Brain pericyte (primary cell): ENCODE measurements around the gene GPBP1.
"Not testable (repeated sequence)": the region's sequence is repeated elsewhere in the genome, so short reads cannot be mapped to it uniquely, and the experiment has no call there.

Experiments used
- DNase-seq: peaks from one replicate; pipeline ENCODE4 v3.0.0-alpha.2; 2012; ENCODE audit warnings: low read depth, low spot score

The GPBP1 gene

GRCh38 chr5:57173319-57174127, at the start of gene GPBP1:
Gene GPBP1, plus strand, starts transcription at chr5:57174059. Its CDS starts 40,072 bp downstream, at chr5:57214131.
- DNase-seq = peak; percentile 97

DNA sequence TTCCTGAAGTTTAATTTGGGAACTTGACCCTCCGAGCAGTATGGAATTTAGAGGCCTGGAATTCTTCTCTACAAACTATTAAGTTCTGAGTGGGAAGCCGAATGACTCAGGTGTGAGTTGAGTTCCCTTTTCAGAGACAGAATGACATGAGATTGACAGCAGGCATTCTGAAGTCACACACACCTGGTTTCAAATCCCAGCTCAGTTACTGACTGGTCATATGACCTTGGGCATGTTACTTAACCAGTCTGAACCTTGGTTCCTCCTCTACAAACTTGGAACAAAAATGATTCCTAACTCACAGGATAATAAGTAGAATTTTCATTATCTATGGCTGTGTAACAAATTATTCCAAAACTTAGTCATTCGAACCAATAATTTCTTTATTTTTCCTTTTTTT, 45.5 kb upstream of the GPBP1 start:
- DNase-seq = no peak

GRCh38 chr5:57133574-57133973, 40.3 kb upstream of the GPBP1 start:
- DNase-seq = no peak

GRCh38 chr5:57137401-57137800, 36.5 kb upstream of the GPBP1 start:
- DNase-seq = no peak

GRCh38 chr5:57152316-57152715, 21.5 kb upstream of the GPBP1 start:
- DNase-seq = no peak

GRCh38 chr5:57155033-57155432, 18.8 kb upstream of the GPBP1 start:
- DNase-seq = no peak

DNA sequence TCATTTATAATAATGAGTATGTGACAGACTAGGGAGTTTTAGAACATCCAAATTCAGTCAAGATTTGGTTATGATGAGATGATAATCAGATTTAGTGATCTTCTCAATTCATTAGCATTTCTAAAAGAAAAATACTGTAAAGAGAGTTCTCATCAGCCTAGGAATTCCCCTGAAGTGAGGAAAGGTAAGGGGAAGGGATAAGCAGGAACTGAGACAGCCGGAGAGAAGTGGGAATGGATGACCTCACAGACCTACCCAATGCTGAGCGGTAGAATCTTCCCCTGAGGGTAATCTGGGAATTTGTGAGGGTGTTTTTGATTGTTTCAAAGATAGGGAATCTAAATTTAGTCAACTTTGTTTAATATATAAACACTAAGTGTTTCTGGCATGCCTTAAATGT, 16.7 kb upstream of the GPBP1 start:
- DNase-seq = no peak

GRCh38 chr5:57157666-57158065, 16.2 kb upstream of the GPBP1 start:
- no peak for DNase-seq

DNA sequence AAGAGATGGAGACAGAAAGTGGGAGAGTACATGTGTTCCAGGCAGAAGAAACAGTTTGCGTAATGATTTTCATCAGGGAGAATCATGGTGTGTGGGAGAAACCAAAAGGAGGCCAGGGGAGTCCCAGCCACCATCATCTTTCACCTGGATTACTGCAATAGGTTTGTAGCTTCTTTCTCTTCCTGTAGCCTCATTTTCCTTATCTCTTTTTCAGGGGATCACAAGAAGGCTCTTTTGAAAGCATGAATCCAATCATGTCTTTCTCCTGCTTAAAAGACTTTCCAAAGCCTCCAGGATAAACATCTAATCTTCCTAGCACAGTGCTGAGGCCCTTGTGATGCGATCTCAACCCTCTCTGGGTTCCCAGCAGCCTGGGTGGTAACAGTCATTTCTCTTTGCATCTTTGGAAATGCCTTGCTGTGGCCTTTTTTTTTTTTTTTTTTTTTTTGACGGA, 10.3 kb upstream of the GPBP1 start:
- no peak for DNase-seq

- DNase-seq = no peak
Observed at GRCh38 chr5:57164124-57164523, 9.7 kb upstream of the GPBP1 start.

DNA sequence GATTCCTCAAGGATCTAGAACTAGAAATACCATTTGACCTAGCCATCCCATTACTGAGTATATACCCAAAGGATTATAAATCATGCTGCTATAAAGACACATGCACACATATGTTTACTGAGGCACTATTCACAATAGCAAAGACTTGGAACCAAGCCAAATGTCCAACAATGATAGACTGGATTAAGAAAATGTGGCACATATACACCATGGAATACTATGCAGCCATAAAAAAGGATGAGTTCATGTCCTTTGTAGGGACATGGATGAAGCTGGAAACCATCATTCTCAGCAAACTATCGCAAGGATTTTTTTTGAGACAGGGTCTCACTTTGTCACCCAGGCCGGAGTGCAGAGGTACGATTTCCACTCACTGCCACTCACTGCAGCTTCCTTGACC, 8.7 kb upstream of the GPBP1 start:
- DNase-seq = not testable (repeated sequence)

DNA sequence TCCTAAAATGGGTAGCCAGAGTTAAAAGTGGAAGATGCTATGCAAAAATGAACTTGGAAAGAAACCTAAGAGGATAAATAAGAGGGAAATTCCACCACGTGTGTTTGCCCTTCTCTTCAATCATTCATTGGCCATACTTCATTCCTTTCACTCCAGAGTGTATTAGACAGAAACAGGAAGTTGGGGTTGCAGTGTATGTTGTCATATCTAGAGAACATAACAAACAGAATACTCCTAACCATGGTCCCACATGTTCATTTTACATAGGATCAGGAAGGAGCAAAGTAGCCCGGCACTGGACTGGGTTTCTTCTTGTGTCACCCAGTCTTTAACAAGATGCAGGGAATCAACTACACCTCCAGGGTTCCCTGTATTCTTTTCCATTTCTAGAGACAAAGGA, 7.6 kb upstream of the GPBP1 start:
- DNase-seq = no peak

- no peak for DNase-seq
Observed at GRCh38 chr5:57167201-57167600, 6.7 kb upstream of the GPBP1 start.

DNA sequence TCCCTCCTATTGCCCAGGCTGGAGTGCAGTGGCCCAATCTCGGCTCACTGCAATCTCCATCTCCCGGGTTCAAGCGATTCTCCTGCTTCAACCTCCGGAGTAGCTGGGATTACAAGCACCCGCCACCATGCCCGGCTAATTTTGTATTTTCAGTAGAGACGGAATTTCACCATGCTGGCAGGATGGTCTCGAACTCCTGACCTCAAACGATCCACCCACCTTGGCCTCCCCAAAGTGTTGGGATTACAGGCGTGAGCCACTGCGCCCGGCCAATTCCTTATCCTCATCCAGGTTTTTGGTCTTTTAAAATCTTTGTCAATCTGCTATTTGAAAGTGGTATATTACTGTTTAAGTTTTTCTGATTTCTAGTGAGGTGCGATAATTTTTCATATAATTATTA, 3.7 kb upstream of the GPBP1 start:
- DNase-seq = not testable (repeated sequence)

GRCh38 chr5:57171816-57172465, 1.9 kb upstream of the GPBP1 start:
- no peak for DNase-seq

- DNase-seq = no peak
Observed at GRCh38 chr5:57172466-57173318, 1.2 kb upstream of the GPBP1 start.

DNA sequence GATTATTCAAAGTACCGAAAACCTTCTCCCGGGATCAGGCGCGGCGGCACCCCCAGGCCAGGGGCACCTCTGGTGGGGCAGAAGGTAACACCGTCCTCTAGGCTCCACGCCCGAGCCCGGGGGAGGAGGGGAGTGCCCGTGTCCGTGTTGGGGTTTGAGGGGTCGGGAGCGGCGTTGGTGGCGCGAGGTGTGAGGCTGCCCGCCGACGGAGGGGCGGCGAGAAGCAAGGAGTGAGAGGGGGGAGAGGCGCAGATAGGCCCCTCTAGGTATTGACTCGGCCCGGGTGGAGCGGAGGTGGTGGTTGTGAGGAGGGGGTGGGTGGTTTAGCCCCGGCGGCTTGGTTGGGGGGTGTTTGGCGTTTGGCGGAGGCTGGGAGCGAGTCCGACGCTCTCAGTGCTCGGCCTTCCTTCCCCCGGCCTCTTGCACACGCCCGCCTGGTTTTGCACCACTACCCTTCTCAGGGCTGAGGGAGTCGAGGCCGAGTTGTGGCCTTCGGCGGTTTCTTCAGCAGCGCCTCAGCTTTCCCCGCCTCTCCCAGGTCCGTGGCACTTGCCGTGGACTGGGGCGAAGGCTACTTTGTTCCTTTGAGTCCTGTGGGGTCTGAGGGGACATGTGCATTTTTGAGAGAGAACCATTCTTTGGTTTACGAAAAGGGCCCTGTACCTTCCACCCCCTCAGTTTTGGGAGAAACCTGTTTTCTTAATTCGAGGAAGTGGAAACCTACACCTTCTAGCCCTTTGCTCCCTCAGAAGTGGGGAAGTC, 450 bp downstream of the GPBP1 start:
- no peak for DNase-seq

GRCh38 chr5:57174890-57175510, 1.1 kb downstream of the GPBP1 start:
- no peak for DNase-seq

DNA sequence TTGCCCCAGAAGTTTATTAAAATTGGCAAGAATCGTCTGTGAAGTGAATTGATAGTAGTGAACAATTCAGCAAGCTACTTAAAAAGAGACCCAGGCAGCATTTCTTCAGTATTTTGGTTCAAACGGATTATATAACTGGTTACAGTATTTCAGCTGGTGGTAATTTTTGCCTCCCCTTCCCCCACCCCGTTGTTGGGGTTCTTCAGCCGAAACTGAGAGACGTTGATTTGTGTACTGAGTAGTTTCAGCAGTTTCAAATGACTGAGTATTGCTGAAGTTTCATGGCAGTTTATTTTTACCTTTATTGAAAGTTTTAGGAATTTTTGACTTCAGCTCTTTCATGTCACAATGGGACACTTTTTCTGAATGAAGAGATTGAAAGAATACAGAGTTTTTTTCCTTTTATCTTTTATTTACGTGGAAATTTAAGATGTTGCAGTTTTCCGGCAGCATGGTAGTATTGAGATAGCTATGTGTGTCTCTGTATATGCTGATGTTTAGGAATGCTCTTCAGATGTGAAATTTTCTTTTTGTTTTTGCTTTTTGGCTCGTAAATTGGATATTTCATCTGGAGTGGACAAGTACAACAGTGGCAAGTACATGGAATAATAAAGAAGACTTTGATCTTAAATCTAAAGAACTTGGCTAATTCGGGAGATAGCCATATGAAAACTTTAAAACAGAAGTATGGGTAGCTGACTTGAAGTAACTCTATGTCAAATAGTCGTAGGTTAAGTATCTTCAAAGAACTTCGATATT, 1.9 kb downstream of the GPBP1 start:
- no peak for DNase-seq

GRCh38 chr5:57176350-57176857, 2.5 kb downstream of the GPBP1 start:
- DNase-seq = no peak
